GM18861 (cell line): Measurements from ENCODE around the gene CARD11.

Experiments used
- ATAC-seq: cut with Tn5 transposase; IDR thresholded peaks from one replicate; pipeline ENCODE4 v1.9.1; 2021; ENCODE audit not compliant: unreplicated experiment

Gene CARD11

DNA sequence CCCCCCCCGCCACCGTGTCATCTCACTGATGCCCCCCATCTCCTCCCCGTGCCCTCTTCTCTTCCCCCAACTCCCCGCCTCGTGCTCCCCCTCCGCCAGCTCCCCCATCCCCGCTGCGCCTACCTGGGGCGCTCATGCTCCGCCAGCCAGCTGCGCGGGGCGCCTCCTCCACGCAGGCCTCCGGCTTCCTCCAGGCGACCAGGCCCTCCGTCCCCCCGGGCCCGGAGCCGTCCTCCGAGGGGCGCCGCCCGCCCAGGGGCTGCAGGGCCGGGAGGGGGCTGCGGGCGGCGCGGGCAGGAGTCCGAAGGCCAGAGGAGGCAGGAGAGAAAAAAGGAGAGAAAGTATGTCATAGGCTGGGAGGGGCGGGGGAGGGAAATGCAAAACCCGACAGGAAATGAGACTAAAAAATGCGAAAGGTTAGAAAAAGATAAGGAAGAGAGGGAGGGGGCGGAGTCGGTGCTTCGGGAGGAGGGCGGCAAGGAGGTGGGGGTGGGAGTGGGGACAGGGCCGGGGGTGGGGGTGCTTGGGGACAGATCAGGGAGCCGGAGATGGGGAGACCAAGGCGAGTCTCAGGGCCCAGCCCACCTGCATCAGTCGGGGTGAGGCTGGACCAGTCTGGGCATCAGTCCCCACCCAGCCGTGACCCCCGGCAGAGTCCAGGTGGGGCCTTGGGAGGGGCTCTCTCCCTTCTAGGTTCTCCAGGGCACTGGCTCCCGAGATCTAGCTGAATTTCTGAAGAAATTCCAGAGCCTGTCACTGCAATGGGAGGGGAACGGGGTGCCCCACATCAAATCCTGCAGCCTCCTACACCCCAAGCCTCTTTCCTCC is at the start of gene CARD11:
TSS of gene CARD11 (minus strand) at position 324 of the 828 bp plus-strand sequence. CDS start 85,361 bp downstream, outside the sequence.
- ATAC-seq: no peak

GRCh38 chr7:3092468-3092867 is 48.8 kb upstream of the CARD11 start:
- peak; percentile 83 for ATAC-seq

- ATAC-seq: no peak
Observed at GRCh38 chr7:3091631-3092030, 48.0 kb upstream of the CARD11 start.

- no peak for ATAC-seq
Observed at GRCh38 chr7:3089493-3089892, 45.8 kb upstream of the CARD11 start.

DNA sequence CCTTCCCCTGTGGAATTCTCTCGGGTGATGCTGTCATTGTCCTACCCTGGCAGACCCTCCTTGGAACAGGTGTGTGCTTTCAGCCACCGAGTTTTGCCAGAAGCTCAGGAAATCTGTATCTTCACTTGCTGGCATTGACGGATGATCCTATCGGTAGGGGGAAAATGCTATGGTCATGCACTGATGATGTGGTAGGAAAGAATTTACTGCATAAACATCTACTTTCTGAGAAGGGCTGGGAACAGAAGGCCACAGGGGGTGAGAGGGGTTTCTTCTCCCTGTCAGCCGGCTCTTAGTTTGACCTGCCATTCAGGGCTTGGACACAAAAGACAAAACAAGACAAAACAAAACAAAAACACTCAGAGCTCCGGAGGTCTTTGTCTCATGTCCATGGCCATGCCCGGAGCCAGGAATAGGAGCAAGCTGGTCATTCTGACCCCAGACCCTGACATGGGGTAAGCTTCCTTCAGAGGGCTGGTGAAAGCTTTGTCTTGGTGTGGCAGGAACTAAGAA is 43.6 kb upstream of the CARD11 start:
- ATAC-seq: no peak

DNA sequence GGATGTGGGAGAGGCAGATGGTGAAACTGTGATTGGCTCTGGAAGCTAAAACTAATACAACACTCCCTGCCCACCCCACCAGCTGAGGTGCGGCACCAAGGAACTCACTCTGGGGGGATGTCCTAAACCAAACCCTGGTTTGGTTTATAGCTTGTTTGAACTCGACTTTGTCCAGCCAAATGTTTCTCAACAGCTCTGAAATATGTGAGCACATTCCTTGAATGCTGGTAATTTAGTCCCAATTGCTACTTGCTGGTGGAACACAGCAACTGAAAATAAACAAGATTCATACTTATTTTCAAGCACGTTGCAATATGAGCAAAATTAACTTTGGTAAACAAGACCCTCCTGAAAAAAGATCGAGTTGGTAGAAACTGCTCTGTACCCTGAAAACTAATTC is 39.7 kb upstream of the CARD11 start:
- no peak for ATAC-seq

GRCh38 chr7:3082831-3083230 is 39.2 kb upstream of the CARD11 start:
- no peak for ATAC-seq

DNA sequence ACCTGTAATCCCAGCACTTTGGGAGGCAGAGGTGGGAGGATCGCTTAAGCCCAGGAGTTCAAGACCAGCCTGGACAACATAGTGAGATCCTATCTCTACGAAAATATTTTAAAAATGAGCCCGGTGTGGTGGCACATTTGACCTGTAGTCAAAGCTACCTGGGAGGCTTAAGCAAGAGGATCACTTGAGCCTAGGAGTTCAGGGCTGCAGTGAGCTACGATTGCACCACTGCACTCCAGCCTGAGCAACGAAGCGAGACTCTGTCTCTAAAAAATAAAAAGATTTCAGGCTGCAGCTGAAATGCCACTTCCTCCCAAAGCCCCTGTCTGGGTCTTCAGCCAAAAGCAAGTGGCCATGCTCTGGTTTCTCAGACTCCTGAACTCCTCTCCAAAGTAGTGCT is 38.7 kb upstream of the CARD11 start:
- no peak for ATAC-seq

- ATAC-seq: no peak
Observed at GRCh38 chr7:3080106-3080505, 36.4 kb upstream of the CARD11 start.

- no peak for ATAC-seq
Observed at GRCh38 chr7:3078514-3078913, 34.8 kb upstream of the CARD11 start.

DNA sequence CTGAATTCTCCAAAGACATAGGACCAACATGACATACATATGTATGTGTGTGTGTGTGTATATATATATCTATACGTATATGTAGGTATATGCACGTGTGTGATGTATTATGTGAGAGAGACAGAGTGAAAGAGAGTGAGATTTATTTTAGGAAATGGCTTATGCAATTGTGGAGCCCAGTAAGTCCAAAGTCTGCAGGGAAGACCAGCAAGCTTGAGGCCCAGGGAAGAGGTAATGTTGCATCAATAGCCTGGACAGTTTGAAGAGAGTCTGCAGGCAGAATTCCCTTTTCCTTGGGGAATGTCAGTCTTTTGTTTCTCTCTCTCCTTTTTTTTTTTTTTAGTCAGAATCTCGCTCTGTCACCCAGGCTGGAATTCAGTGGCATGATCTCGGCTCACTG is 33.0 kb upstream of the CARD11 start:
- ATAC-seq: no peak

- no peak for ATAC-seq
Observed at GRCh38 chr7:3076163-3076562, 32.5 kb upstream of the CARD11 start.

DNA sequence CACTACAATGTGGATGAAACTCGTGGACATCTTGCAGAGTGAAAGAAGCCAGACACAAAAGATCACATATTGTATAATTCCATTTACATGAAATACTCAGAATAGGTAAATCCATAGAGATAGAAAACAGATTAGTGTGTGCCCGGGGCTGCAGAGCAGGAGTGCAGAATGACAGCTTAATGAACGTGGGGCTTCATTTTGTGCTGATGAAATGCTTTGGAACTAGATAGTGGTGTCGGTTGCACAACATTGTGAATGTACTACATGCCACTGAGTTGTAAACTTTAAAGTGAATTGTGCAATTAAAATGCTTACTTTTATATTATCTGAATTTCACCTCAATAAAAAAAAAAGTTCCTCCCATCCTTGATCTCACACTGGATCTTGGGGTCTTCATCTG is 31.8 kb upstream of the CARD11 start:
- ATAC-seq: no peak

- ATAC-seq: no peak
Observed at GRCh38 chr7:3074459-3074821, 30.8 kb upstream of the CARD11 start.

- ATAC-seq: no peak
Observed at GRCh38 chr7:3073763-3074458, 30.2 kb upstream of the CARD11 start.

GRCh38 chr7:3070908-3071307 is 27.2 kb upstream of the CARD11 start:
- ATAC-seq: no peak

- no peak for ATAC-seq
Observed at GRCh38 chr7:3069771-3070449, 26.2 kb upstream of the CARD11 start.

GRCh38 chr7:3068530-3068929 is 24.9 kb upstream of the CARD11 start:
- ATAC-seq: no peak

GRCh38 chr7:3067606-3068380 is 24.1 kb upstream of the CARD11 start:
- no peak for ATAC-seq

DNA sequence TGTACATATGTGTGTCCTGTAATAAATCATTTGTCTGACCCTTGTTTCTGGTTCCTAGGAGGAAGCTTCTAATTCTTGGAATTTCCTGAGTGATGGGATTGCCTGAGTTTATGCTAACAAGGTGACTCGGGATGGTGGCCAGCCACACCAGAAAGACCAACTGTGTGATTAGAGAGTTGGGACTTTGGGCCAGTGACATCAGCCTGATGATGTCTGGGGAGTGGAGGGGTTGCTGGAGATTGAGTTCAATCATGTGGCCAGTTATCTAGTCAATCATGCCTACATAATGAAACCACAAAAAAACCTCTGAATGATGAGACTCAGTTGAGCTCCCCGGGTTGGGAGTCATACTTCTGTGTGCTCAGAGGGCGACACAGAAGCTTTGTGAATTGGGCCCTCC is 23.5 kb upstream of the CARD11 start:
- ATAC-seq: no peak

GRCh38 chr7:3066506-3066905 is 22.8 kb upstream of the CARD11 start:
- no peak for ATAC-seq
